B cell (primary cell): Measurements from ENCODE around the gene CALD1.

Experiments
- CTCF ChIP-seq: fragments of 200-600 bp; IDR thresholded peaks from one replicate; pipeline ENCODE4 v1.8.0; 2022; ENCODE audit warnings: antibody characterized with exemption, mild to moderate bottlenecking
- EZH2 ChIP-seq: IDR thresholded peaks from 2 replicates; pipeline ENCODE4 v1.6.1; 2012; ENCODE audit warnings: borderline replicate concordance, low read depth, mild to moderate bottlenecking, moderate library complexity, low read length; ENCODE audit not compliant: insufficient read depth, poor library complexity, severe bottlenecking

GRCh38 chr7:134856091-134856490 lies 76.7 kb downstream of the CALD1 start:
- TF ChIP-seq CTCF (no peak), EZH2 (no peak)
